Upper lobe of left lung (tissue), 6 donors: ENCODE measurements around the gene SYT14. TPM values are rescaled to one million over a fixed set of nuclear protein-coding genes. Genes with fewer than 3 reads are reported as not detected.

Experiments used
- ATAC-seq, 2 donors: fragments of 200-7000 bp; cut with Tn5 transposase; one replicate each; pipeline ENCODE4 v1.9.1; 2022; ENCODE audit warnings: mild to moderate bottlenecking in 2 of 2, moderate library complexity in 2 of 2; ENCODE audit not compliant: low FRiP score in 2 of 2
- DNase-seq, 2 donors: peaks; one replicate each; pipeline ENCODE4 v3.0.0-alpha.2; 2019 to 2020
- H3K27ac ChIP-seq, 4 donors: fragments of 200-600 bp; sonication (generic); one replicate each; pipeline ENCODE4 v1.5.1; 2016 to 2019
- H3K27me3 ChIP-seq, 4 donors: fragments of 200-600 bp; sonication (generic); one replicate each; pipeline ENCODE4 v1.5.1; 2017 to 2019
- H3K36me3 ChIP-seq, 4 donors: fragments of 200-600 bp; sonication (generic); one replicate each; pipeline ENCODE4 v1.5.1; 2016 to 2019
- H3K4me1 ChIP-seq, 4 donors: fragments of 200-600 bp; sonication (generic); one replicate each; pipeline ENCODE4 v1.5.1; 2018 to 2019
- H3K4me3 ChIP-seq, 4 donors: fragments of 200-600 bp; sonication (generic); one replicate each; pipeline ENCODE4 v1.5.1; 2017 to 2019; ENCODE audit warnings: mild to moderate bottlenecking in 2 of 4, moderate library complexity in 1 of 4
- H3K9me3 ChIP-seq, 4 donors: fragments of 200-600 bp; sonication (generic); one replicate each; pipeline ENCODE4 v1.5.1; 2018 to 2019
- CTCF ChIP-seq, 6 experiments: fragments of 450-650 bp in 4 of 6; fragments of 200-600 bp in 2 of 6; sonication (generic) in 2 of 6; IDR thresholded peaks; one replicate each; pipeline ENCODE4 v1.5.1; 2016 to 2019; ENCODE audit warnings: antibody characterized with exemption in 6 of 6
- EP300 ChIP-seq, 4 donors: sonication (generic); formaldehyde crosslinking; IDR thresholded peaks; one replicate each; pipeline ENCODE4 v1.5.1; 2017; ENCODE audit warnings: antibody characterized with exemption in 4 of 4, control low read depth in 2 of 4
- POLR2A ChIP-seq, 4 donors: fragments of 450-650 bp; IDR thresholded peaks; one replicate each; pipeline ENCODE4 v1.5.1; 2016 to 2017; ENCODE audit warnings: antibody characterized with exemption in 4 of 4, mild to moderate bottlenecking in 2 of 4
- POLR2AphosphoS5 ChIP-seq, 2 donors: sonication (generic); formaldehyde crosslinking; IDR thresholded peaks; one replicate each; pipeline ENCODE4 v1.5.1; 2017; ENCODE audit warnings: antibody characterized with exemption in 2 of 2
- WGBS, 2 donors: methylation state at CpG; one replicate each; pipeline ENCODE4 v1.1.5; 2017 to 2018; 5-methylcytosine and 5-hydroxymethylcytosine counted together
- total RNA-seq, 6 donors: library from RNA; depleted of rRNA in 4 of 6; stranded (reverse); fragments of >200 nt in 4 of 6; gene quantifications; one replicate each; pipeline versions ENCODE4 v1.1.0 to v1.2.1, GENCODE V29; 2016 to 2021
- donor health status: DM: no; HTN: no; CAD: no; lungs with moderate emphysema.
- donor health status: DM: no; HTN: yes; CAD: no; lungs with severe emphysema.

The SYT14 gene
- total RNA-seq, 6 donors from 2014 or later: not detected

DNA sequence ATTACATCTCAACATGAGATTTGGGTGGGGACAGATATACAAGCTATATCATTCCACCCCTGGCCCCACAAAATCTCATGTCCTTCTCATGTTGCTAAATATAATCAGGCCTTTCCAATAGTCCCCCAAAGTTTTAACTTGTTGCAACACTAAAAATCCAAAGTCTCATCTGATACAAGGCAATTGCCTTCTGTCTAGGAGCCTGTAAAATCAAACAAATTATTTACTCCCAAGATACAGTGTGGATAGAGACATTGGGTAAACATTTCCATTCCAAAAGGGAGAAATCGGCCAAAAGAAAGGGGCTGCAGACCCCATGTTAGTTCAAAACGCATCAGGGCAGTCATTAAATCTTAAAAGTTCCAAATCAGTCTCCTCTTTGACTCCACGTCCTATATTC is 47.0 kb downstream of the SYT14 start:
- no peak for DNase-seq
- TF ChIP-seq POLR2AphosphoS5 (IDR thresholded peaks at IDR 0.05): no peak
- TF ChIP-seq POLR2A (IDR thresholded peaks at IDR 0.05): no peak
- no peak for TF ChIP-seq CTCF (IDR thresholded peaks at IDR 0.05)
- TF ChIP-seq EP300 (IDR thresholded peaks at IDR 0.05): no peak

DNA sequence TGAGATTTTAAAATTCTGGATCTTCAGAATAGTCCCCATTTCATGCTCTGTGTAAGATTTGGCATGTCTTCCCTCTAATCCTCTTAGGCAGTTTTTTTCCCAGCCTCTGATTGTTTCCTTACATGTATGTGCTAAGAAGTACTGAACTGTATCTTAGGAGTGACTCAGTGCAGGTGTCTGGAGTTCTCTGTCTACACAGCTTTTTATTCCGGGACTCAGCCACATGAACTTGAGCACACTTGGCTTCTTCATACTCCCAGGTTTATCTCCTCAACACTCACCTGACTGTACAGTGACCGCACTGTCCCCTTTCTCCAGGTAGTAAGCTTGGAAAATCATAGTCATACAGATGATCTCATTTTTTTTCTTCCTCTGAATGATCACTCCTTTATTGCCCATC is 50.7 kb downstream of the SYT14 start:
- no peak overlapping the region for H3K4me3 ChIP-seq
- H3K27me3 ChIP-seq: no peaks in the 10 kb centered on the region
- no peak overlapping the region for H3K27ac ChIP-seq
- ATAC-seq: no peak
- H3K9me3 ChIP-seq: peaks cover 0 to 7% (median 0%) of the 10 kb centered on the region in 4 donors
- H3K4me1 ChIP-seq: no peaks in the 10 kb centered on the region
- DNase-seq: no peak
- H3K36me3 ChIP-seq: no peaks in the 10 kb centered on the region
- 70 to 84% methylated on average over 2 of the region's 2 CpGs for WGBS, 2 donors
- TF ChIP-seq POLR2AphosphoS5 (IDR thresholded peaks at IDR 0.05) (no peak), CTCF (IDR thresholded peaks at IDR 0.05) (no peak), POLR2A (IDR thresholded peaks at IDR 0.05) (no peak), EP300 (IDR thresholded peaks at IDR 0.05) (no peak)

More for the DNA sequence above, 47.0 kb downstream of the SYT14 start:
- Histone ChIP-seq H3K36me3 (no peaks in the 10 kb centered on the region), H3K4me3 (no peak overlapping the region), H3K9me3 (peaks cover 0 to 7% (median 0%) of the 10 kb centered on the region in 4 donors), H3K4me1 (no peaks in the 10 kb centered on the region), H3K27me3 (no peaks in the 10 kb centered on the region), H3K27ac (no peak overlapping the region)
- WGBS, 2 donors: 82 to 84% methylated on average over 3 of the region's 3 CpGs
- ATAC-seq: no peak

- no peak for TF ChIP-seq POLR2AphosphoS5 (IDR thresholded peaks at IDR 0.05)
- TF ChIP-seq POLR2A (IDR thresholded peaks at IDR 0.05): no peak
- no peak for TF ChIP-seq CTCF (IDR thresholded peaks at IDR 0.05)
- no peak for TF ChIP-seq EP300 (IDR thresholded peaks at IDR 0.05)
- Histone ChIP-seq H3K4me3 (no peak overlapping the region), H3K27me3 (no peaks in the 10 kb centered on the region), H3K36me3 (no peaks in the 10 kb centered on the region), H3K4me1 (no peaks in the 10 kb centered on the region), H3K27ac (no peak overlapping the region), H3K9me3 (peaks cover 0 to 7% (median 0%) of the 10 kb centered on the region in 4 donors)
- DNase-seq (no peak), ATAC-seq (no peak)
- 37 to 44% methylated on average over 3 of the region's 3 CpGs for WGBS, 2 donors
Observed at GRCh38 chr1:209989525-209989924, 51.5 kb downstream of the SYT14 start.

DNA sequence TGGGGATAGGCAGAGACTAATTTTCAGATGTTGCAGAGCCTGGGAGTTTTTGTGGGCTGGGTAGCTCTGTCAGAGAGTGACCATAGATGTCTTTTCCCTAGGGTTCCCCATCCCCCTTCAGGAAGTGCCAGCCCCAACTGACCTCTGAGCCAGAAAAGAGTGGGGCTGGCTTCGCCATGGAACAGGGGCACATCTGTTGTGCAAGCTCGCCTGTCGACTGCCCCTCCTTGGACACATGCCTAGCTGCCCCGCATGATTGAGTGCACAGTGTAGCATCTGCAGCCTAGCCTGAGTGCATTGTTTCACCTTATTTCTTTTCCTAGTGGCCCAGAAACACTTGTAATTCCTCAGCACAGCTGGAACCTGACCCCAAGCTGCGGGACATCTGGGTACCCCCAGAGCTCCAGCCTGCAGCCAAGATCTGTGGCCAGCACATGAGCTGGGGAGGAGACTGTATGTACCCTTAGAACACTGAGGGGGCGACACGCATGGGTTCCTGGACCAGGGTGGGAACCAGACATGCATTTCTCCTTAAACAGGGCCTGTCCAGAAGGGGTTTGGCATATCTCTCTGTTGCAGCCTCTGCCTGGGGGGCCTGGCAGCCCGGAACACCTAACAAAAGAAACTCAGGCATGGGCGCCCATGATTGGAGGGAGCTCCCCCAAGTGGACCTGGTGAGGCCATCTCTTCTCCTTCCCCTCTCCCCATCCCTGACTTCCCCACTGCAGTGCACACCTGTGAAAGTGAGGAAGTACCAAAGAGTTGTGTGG is 55.2 kb downstream of the SYT14 start:
- no peak overlapping the region for H3K4me3 ChIP-seq
- 68 to 75% methylated on average over 5 to 9 of the region's 9 CpGs for WGBS, 2 donors

More for the DNA sequence above, 55.2 kb downstream of the SYT14 start:
- Histone ChIP-seq H3K27me3 (no peaks in the 10 kb centered on the region), H3K27ac (no peak overlapping the region), H3K36me3 (no peaks in the 10 kb centered on the region), H3K9me3 (no peaks in the 10 kb centered on the region), H3K4me1 (no peaks in the 10 kb centered on the region)
- TF ChIP-seq POLR2AphosphoS5 (IDR thresholded peaks at IDR 0.05): no peak
- TF ChIP-seq CTCF (IDR thresholded peaks at IDR 0.05): no peak
- TF ChIP-seq EP300 (IDR thresholded peaks at IDR 0.05): no peak
- DNase-seq (no peak), ATAC-seq (peak in 1 of 2 donors; percentile 43)
